ENCODE data around the gene FOCAD.
A peak's percentile ranks its signal among the peaks of the same experiment; 100 is the strongest.
"Not testable (repeated sequence)": the region's sequence is repeated elsewhere in the genome, so short reads cannot be mapped to it uniquely, and the experiment has no call there.

FOCAD gene

GRCh38 chr9:20673537-20673936, 10.5 kb upstream of the FOCAD start:
- not testable (repeated sequence) for DNase-seq

GRCh38 chr9:20681467-20681866, 2.6 kb upstream of the FOCAD start:
- DNase-seq: no peak

- peak in 1 of 2 donors; percentile 37 for DNase-seq
Observed at GRCh38 chr9:20683351-20684034, 566 bp upstream of the FOCAD start.

GRCh38 chr9:20684875-20685696, 1.0 kb downstream of the FOCAD start:
- DNase-seq: no peak

- no peak for DNase-seq
Observed at GRCh38 chr9:20685769-20686168, 1.7 kb downstream of the FOCAD start.

GRCh38 chr9:20689833-20690232, 5.8 kb downstream of the FOCAD start:
- no peak for DNase-seq

- no peak for DNase-seq
Observed at GRCh38 chr9:20692554-20692953, 8.5 kb downstream of the FOCAD start.

GRCh38 chr9:20693068-20693467, 9.0 kb downstream of the FOCAD start:
- no peak for DNase-seq

GRCh38 chr9:20694248-20694647, 10.2 kb downstream of the FOCAD start:
- DNase-seq: no peak

- no peak for DNase-seq
Observed at GRCh38 chr9:20697021-20697719, 13.1 kb downstream of the FOCAD start.

GRCh38 chr9:20698782-20699181, 14.7 kb downstream of the FOCAD start:
- DNase-seq: no peak

GRCh38 chr9:20701060-20701459, 17.0 kb downstream of the FOCAD start:
- DNase-seq: peak in 1 of 2 donors; percentile 15

GRCh38 chr9:20702570-20702969, 18.5 kb downstream of the FOCAD start:
- DNase-seq: no peak

- no peak for DNase-seq
Observed at GRCh38 chr9:20703146-20703545, 19.1 kb downstream of the FOCAD start.

- no peak for DNase-seq
Observed at GRCh38 chr9:20707708-20708107, 23.6 kb downstream of the FOCAD start.

GRCh38 chr9:20713172-20713571, 29.1 kb downstream of the FOCAD start:
- DNase-seq: no peak

- no peak for DNase-seq
Observed at GRCh38 chr9:20714442-20715415, 30.7 kb downstream of the FOCAD start.

- no peak for DNase-seq
Observed at GRCh38 chr9:20722221-20722620, 38.2 kb downstream of the FOCAD start.

- DNase-seq: no peak
Observed at GRCh38 chr9:20725675-20726074, 41.6 kb downstream of the FOCAD start.

GRCh38 chr9:20726144-20726543, 42.1 kb downstream of the FOCAD start:
- no peak for DNase-seq

- DNase-seq: no peak
Observed at GRCh38 chr9:20728493-20729220, 44.6 kb downstream of the FOCAD start.

GRCh38 chr9:20729523-20729922, 45.5 kb downstream of the FOCAD start:
- no peak for DNase-seq

Data from hippocampal formation (tissue), 2 donors.